Dendritic cell treated with granulocyte-macrophage colony-stimulating factor and Interleukin-4, amounts not matched to agents 40 ng/mL and 50 ng/mL, for 4 days (primary cell): ENCODE results near the gene SPATS1.
"Not testable (repeated sequence)": the region's sequence is repeated elsewhere in the genome, so short reads cannot be mapped to it uniquely, and the experiment has no call there.

Source experiments
- H3K27ac Mint-ChIP-seq: one replicate; pipeline ENCODE4 v1.8.0; 2022; ENCODE audit warnings: mild to moderate bottlenecking, mixed read lengths
- H3K27me3 Mint-ChIP-seq: one replicate; pipeline ENCODE4 v1.8.0; 2022; ENCODE audit warnings: mild to moderate bottlenecking, mixed read lengths
- H3K36me3 Mint-ChIP-seq: one replicate; pipeline ENCODE4 v1.8.0; 2022; ENCODE audit warnings: low read depth, mixed read lengths
- H3K4me1 Mint-ChIP-seq: one replicate; pipeline ENCODE4 v1.8.0; 2022; ENCODE audit warnings: low read depth, mixed read lengths
- H3K4me3 Mint-ChIP-seq: one replicate; pipeline ENCODE4 v1.8.0; 2022; ENCODE audit warnings: mild to moderate bottlenecking, moderate library complexity, mixed read lengths
- H3K9me3 Mint-ChIP-seq: one replicate; pipeline ENCODE4 v1.8.0; 2022; ENCODE audit warnings: mixed read lengths
- intact Hi-C: fragments of 100-400 bp; cut with micrococcal nuclease; formaldehyde crosslinking; loops from one replicate; pipeline ENCODE4 v1.15.0; 2022

The SPATS1 gene

DNA sequence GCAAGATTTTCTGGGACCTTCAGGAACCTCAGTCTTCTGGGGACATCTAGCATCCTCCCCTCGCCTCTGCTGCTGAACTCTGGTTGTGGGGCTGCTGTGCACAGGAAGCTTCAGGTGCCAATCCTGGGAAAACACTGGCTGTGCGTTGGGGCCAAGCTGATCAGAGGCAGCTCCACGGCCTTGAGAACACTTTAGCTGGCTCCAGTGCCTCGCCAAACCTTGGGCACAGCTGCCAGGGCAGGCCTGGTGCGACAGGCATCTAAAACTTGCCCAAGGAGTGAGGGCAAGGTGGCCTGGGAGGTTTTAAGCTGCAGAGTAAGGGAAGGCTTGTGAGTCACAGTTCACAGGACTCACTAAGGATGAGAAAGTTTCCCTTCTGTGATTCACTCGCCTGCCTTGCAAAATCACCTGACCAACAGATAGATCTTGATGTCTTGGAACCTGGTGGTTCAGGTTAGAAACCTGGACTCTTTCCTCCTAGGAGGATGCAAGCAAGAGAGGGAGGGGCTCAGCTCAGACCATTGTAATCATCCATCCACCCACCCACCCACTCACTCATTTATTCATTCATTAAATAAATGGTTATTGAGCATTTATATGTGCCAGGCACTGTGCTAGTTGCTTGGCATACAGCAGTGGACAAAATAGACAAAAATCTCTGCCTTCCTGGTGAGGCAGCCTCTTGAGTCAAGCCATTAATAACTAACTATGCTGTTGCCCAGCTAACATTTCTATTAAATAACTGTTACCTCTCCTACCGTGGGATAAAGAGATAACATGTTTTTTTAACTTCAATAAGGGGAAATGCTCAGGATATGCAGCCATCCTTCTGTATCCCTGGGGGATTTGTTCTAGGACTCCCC lies 2.5 kb upstream of the SPATS1 start:
- intact Hi-C loops: loop anchor here (5.0 kb wide), 1 partner anchor 188 kb away; no protein-coding TSS in a partner anchor
- peaks cover 29% of the 10 kb centered on the region for H3K27me3 Mint-ChIP-seq
- H3K36me3 Mint-ChIP-seq: no peaks in the 10 kb centered on the region

DNA sequence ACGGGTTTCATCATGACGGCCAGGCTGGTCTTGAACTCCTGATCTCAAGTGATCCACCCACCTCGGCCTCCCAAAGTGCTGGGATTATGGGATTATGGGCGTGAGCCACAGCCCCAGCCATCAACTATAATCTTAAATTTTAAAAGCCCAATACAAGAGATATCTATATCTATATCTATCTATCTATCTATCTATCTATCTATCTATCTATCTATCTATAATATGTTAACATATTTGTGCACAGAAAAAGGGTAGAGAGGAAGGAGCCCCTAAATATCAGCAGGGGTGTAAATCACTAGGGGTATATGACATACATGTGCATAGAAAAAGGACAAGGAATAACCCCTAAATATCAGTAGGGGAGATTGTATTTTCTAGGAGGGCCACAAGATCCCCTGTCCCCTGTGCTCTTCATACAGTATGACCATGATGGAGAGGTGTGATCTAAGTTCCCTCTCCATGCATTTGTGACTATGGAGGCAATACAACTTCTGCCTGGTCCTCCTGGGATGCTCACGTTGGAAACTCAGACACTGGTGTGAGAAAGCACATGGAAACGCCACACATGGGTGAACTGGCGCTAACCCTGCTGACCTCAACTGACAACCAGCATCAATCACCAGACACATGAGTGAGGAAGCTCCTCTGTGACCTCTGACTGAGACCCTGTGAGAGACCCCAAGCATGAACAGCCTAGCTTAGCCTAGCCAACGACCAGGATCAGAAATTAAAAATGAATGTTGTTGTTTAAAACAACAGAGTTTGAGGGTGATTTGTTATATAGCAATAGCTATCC lies 1.2 kb upstream of the SPATS1 start:
- Mint-ChIP-seq H3K4me1 (peaks cover 23% of the 10 kb centered on the region), H3K4me3 (no peak overlapping the region), H3K27me3 (peaks cover 31% of the 10 kb centered on the region), H3K27ac (no peak overlapping the region), H3K36me3 (no peaks in the 10 kb centered on the region), H3K9me3 (no peaks in the 10 kb centered on the region)
- intact Hi-C loops: no loop called here

More for the DNA sequence above, 2.5 kb upstream of the SPATS1 start:
- H3K9me3 Mint-ChIP-seq: no peaks in the 10 kb centered on the region
- H3K27ac Mint-ChIP-seq: no peak overlapping the region
- peaks cover 23% of the 10 kb centered on the region for H3K4me1 Mint-ChIP-seq
- no peak overlapping the region for H3K4me3 Mint-ChIP-seq

DNA sequence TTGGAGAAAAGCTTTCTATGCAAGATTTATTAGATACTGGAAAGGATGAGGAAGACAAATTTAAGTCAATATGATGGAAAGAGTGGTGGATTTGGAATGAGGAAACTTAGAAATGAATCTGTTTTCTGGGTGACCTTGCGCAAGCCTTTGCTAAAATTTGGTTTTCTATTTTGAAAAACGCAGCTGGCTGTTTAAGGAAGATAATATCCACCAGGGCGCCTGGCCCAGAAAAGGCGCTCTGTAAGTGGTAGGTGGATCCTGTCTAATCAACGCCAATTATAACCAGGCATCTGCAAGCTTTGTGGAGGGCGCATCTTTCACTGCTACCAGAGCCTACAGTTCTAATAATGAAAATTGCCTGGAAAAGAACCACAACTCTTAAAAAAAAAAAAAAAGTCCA lies 398 bp upstream of the SPATS1 start:
- peak overlapping the region; percentile 61 for H3K4me3 Mint-ChIP-seq
- no peak overlapping the region for H3K27ac Mint-ChIP-seq
- H3K36me3 Mint-ChIP-seq: no peaks in the 10 kb centered on the region
- intact Hi-C loops: no loop called here
- peaks cover 23% of the 10 kb centered on the region for H3K4me1 Mint-ChIP-seq
- no peaks in the 10 kb centered on the region for H3K9me3 Mint-ChIP-seq
- peaks cover 30% of the 10 kb centered on the region for H3K27me3 Mint-ChIP-seq

DNA sequence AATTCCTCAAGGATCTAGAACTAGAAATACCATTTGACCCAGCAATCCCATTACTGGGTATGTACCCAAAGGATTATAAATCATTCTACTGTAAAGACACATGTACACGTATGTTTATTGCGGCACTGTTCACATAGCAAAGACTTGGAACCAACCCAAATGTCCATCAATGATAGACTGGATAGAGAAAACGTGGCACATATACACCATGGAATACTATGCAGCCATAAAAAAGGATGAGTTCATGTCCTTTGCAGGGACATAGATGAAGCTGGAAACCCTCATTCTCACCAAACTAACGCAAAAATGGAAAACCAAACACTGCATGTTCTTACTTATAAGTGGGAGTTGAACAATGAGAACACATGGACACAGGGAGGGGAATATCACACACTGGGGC lies 4.4 kb downstream of the SPATS1 start:
- peaks cover 27% of the 10 kb centered on the region for H3K4me1 Mint-ChIP-seq
- intact Hi-C loops: not testable (repeated sequence)

DNA sequence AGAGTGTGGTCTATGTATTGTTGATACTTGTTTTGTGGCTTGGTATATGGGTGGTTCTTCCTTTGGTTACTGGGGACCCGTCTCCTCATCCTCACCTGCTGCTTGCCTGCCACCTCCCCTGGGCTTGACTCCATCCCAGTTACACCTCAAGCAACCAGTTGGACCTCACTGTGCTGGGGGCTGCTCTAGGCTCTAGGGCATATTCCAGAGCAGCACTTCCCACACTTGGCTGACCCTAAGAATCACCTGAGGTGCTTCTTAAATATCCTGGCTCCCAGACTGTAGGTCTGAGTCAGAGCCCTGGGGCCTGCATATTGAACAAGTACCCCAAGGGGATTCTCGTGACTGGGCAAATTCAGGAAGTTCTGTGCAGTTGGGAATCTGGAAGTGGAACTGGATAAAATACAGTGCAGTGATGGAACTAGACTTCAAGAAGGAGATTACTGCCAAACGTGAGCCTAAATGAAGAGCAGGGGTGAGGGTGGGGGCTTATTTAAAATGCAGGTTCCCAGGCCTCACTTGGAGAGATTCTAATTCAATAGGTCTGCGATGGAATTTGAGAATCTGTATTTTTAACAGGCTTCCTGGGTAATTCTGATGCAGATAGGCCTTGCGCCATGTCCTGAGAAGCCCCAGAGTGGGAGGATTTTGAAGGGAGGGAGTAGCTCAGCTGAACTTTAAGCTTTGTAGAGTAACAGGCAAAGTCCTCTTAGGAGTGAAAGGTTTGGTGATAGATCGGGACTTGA lies 7.6 kb downstream of the SPATS1 start:
- H3K27me3 Mint-ChIP-seq: peaks cover 4% of the 10 kb centered on the region
- H3K4me1 Mint-ChIP-seq: peaks cover 9% of the 10 kb centered on the region
- intact Hi-C loops: no loop called here
- no peaks in the 10 kb centered on the region for H3K36me3 Mint-ChIP-seq
- no peak overlapping the region for H3K27ac Mint-ChIP-seq
- H3K4me3 Mint-ChIP-seq: no peak overlapping the region
- H3K9me3 Mint-ChIP-seq: no peaks in the 10 kb centered on the region

More for the DNA sequence above, 4.4 kb downstream of the SPATS1 start:
- not testable (repeated sequence) for H3K9me3 Mint-ChIP-seq, H3K27ac Mint-ChIP-seq, H3K4me3 Mint-ChIP-seq, H3K36me3 Mint-ChIP-seq
- peaks cover 29% of the 10 kb centered on the region for H3K27me3 Mint-ChIP-seq

DNA sequence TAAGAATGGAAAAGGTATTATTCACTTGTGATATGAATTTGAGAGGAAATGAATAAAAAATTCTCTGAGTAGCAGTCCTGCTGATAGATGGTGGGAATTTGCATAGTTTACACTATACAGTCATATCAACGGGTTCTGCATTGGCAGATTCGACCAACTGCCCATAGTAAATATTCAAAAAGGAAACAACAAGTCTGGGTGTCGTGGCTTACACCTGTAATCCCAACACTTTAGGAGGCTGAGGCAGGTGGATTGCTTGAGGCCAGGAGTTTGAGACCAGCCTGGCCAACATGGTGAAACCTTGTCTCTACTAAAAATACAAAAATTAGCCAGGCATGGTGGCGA lies 8.2 kb downstream of the SPATS1 start:
- H3K4me3 Mint-ChIP-seq, H3K27me3 Mint-ChIP-seq, H3K4me1 Mint-ChIP-seq, H3K36me3 Mint-ChIP-seq, intact Hi-C loops, H3K9me3 Mint-ChIP-seq, H3K27ac Mint-ChIP-seq: not testable (repeated sequence)

DNA sequence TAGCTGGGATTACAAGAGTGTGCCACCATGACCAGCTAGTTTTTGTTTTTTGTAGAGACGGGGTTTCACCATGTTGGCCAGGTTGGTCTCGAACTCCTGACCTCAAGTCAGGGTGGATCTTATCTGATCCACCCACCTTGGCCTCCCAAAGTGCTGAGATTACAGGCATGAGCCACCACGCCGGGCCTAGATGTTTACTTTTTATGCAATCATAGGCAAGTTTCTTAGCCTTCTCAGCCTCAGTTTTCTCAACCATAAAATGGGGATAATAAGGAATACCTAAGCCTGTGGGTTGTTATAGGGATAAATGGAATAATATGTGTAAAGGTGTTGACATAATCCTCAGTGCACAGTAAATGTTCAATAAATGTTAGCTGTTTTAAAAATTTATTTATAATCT lies 9.8 kb downstream of the SPATS1 start:
- Mint-ChIP-seq H3K4me3 (no peak overlapping the region), H3K4me1 (peaks cover 21% of the 10 kb centered on the region), H3K9me3 (peaks cover 17% of the 10 kb centered on the region), H3K27me3 (peaks cover 6% of the 10 kb centered on the region), H3K27ac (no peak overlapping the region), H3K36me3 (no peaks in the 10 kb centered on the region)
- intact Hi-C loops: no loop called here

DNA sequence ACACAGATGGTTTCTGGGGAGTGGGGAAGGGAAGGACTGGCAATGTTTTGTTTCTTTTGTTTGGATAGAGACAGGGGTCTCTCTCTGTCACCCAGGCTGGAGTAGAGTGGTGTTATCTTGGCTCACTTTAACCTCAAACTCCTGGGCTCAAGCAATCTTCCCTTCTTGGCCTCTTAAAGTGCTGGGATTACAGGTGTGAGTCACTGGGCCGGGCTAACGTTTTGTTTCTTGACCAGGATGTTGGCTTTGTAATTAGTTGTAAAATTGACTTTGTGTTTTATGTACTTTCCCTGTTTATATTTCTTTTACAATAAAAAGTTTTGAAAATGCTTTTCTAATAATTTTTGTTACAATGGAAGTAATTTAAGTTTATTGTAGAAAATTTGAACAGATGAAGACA lies 10.9 kb downstream of the SPATS1 start:
- peaks cover 19% of the 10 kb centered on the region for H3K9me3 Mint-ChIP-seq
- H3K36me3 Mint-ChIP-seq: no peaks in the 10 kb centered on the region
- H3K4me3 Mint-ChIP-seq: no peak overlapping the region
- intact Hi-C loops: no loop called here
- H3K4me1 Mint-ChIP-seq: peaks cover 22% of the 10 kb centered on the region
- H3K27me3 Mint-ChIP-seq: peaks cover 5% of the 10 kb centered on the region
- no peak overlapping the region for H3K27ac Mint-ChIP-seq

DNA sequence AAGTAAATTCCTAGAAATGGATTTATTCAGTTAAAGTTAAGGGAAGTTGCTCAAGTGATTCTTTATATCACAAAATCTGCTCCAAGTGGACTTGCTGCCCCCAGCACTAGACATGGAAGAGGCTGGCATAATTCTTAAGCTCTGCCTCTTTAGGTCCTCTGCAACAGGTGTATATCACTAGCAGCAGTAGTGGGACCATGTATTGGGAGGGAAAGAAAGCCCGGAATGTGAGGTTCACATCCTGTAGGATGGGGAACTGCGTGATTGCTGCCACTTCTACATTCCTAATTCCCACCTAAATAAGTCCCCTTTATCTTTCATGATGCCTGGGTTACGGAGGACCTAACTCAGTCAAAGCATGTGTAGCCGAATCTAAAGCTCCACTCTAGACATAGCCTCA lies 13.2 kb downstream of the SPATS1 start:
- H3K4me3 Mint-ChIP-seq: no peak overlapping the region
- H3K36me3 Mint-ChIP-seq: no peaks in the 10 kb centered on the region
- intact Hi-C loops: no loop called here
- peaks cover 13% of the 10 kb centered on the region for H3K4me1 Mint-ChIP-seq
- H3K9me3 Mint-ChIP-seq: peaks cover 19% of the 10 kb centered on the region
- H3K27me3 Mint-ChIP-seq: peaks cover 4% of the 10 kb centered on the region
- no peak overlapping the region for H3K27ac Mint-ChIP-seq

DNA sequence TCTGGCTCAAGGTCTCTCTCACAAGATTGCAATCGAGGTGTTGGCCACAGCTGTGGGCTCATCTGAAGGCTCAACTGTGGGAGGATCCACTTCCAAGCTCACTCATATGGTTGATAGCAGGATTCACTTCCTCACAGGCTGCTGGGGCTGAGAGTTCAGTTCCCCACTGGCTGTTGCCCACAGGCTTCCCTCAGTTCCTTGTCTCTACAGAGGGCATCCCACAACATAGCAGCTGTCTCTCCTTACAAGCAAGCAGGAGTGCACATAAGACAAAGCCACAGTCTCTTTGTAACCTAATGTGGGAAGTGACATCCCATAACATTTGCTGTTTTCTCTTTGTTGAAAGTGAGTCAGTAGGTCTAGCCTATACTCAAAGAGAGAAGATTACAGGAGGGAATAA lies 14.0 kb downstream of the SPATS1 start:
- H3K36me3 Mint-ChIP-seq: no peaks in the 10 kb centered on the region
- H3K27me3 Mint-ChIP-seq: peaks cover 4% of the 10 kb centered on the region
- intact Hi-C loops: no loop called here
- H3K27ac Mint-ChIP-seq: no peak overlapping the region
- peaks cover 13% of the 10 kb centered on the region for H3K4me1 Mint-ChIP-seq
- H3K9me3 Mint-ChIP-seq: peaks cover 19% of the 10 kb centered on the region
- no peak overlapping the region for H3K4me3 Mint-ChIP-seq

DNA sequence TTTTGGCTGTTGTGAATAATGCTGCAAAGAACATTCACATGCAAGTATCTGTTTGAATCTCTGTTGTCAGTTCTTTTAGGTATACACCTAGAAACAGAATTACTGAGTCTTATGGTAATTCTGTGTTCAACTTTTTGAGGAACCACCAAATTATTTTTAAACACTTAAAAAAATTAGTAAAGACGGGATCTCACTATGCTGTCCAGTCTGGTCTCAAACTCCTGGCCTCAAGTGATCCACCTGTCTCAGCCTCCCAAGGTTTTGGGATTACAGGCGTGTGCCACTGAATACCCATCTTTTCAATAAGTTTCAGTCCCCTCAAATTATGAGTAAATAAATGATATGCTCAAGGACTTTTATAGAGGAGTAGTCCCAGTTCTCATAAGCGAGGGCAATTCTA lies 17.5 kb downstream of the SPATS1 start:
- Mint-ChIP-seq H3K36me3 (no peaks in the 10 kb centered on the region), H3K4me1 (peaks cover 20% of the 10 kb centered on the region), H3K9me3 (peaks cover 19% of the 10 kb centered on the region)

DNA sequence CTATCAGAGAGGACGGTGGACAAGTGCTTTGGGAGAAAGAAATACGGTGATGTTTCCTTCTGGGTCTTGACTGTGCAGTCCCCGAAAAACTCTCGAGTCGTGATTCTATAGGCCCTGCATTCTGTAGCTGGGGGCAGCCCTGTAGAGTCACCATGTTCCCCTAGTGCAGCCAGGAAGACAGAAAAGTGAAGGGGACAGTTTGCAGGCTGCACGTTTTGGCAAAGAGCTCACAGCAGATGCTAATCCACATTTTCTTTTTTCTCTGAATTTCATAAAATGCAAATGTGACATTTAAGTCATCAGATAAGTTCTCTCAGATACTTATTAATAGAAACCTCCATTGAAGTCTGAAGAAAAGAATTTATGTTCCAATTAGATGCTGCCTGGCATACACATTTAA lies 19.5 kb downstream of the SPATS1 start:
- peaks cover 8% of the 10 kb centered on the region for H3K27me3 Mint-ChIP-seq
- intact Hi-C loops: no loop called here
- H3K4me3 Mint-ChIP-seq: no peak overlapping the region
- H3K4me1 Mint-ChIP-seq: peaks cover 11% of the 10 kb centered on the region
- no peak overlapping the region for H3K27ac Mint-ChIP-seq
- H3K9me3 Mint-ChIP-seq: peaks cover 5% of the 10 kb centered on the region
- H3K36me3 Mint-ChIP-seq: no peaks in the 10 kb centered on the region

More for the DNA sequence above, 17.5 kb downstream of the SPATS1 start:
- intact Hi-C loops: no loop called here
- Mint-ChIP-seq H3K27ac (no peak overlapping the region), H3K27me3 (peaks cover 8% of the 10 kb centered on the region), H3K4me3 (no peak overlapping the region)

DNA sequence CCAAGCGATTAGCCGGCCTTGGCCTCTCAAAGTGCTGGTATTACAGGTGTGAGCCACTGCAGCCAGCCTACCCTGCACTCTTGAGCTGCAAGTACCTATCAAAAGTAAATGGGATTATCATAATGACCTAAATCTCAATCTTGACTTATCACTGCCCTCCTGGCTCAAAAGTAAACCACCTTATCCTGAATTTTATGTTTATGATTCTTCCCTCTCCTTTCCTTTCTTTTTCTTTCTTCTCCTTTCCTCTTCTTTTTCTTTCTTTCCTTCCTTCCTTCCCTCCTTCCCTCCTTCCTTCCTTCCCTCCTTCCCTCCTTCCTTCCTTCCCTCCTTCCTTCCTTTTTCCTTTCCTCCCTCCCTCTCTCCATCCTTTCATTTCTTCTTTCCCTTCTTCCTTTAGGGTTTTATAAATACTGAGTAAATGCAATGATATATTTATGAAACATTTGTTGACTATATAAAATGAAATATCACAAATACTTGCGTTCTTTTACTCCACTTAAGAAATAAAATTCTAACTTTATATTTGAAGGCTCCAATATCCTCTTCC lies 21.0 kb downstream of the SPATS1 start:
- intact Hi-C loops: no loop called here
- Mint-ChIP-seq H3K27ac (no peak overlapping the region), H3K27me3 (peaks cover 6% of the 10 kb centered on the region), H3K9me3 (no peaks in the 10 kb centered on the region), H3K4me1 (peaks cover 14% of the 10 kb centered on the region), H3K36me3 (no peaks in the 10 kb centered on the region), H3K4me3 (no peak overlapping the region)

DNA sequence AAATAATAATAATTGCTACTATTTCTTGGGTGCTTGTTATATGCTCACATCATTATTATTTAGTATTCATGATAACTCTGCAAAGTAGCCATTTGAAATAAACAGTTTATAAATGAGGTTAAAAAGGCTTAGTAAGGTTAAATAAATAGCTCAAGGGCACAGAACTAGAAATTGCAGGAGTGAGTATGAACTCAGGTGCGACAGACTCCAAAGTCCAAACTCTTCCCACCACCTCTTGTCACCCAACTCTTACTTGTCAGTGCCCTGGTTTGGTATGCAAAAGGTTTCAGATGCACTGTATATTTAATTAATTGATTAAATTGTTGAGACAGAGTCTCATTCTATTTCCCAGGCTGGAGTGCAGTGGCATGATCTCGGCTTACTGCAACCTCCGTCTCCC lies 24.3 kb downstream of the SPATS1 start:
- Mint-ChIP-seq H3K27ac (no peak overlapping the region), H3K27me3 (peaks cover 4% of the 10 kb centered on the region), H3K4me1 (peaks cover 14% of the 10 kb centered on the region), H3K9me3 (no peaks in the 10 kb centered on the region), H3K36me3 (no peaks in the 10 kb centered on the region), H3K4me3 (no peak overlapping the region)
- intact Hi-C loops: no loop called here
